Middle frontal gyrus (tissue), 1 donor: ENCODE measurements around the gene ARHGDIG.
"Not testable (repeated sequence)": the region's sequence is repeated elsewhere in the genome, so short reads cannot be mapped to it uniquely, and the experiment has no call there.

Experiments used
- DNase-seq: peaks from one replicate; pipeline ENCODE4 v3.0.0-alpha.2; 2015; ENCODE audit warnings: low spot score; ENCODE audit errors: extremely low spot score

Gene ARHGDIG

GRCh38 chr16:263944-264343, 16.4 kb upstream of the ARHGDIG start:
- DNase-seq, result no peak

- no peak for DNase-seq
Measured at GRCh38 chr16:264440-264951, 15.9 kb upstream of the ARHGDIG start.

GRCh38 chr16:265002-265529, 15.3 kb upstream of the ARHGDIG start:
- DNase-seq, result no peak

- DNase-seq, result no peak
Measured at GRCh38 chr16:265711-266110, 14.7 kb upstream of the ARHGDIG start.

GRCh38 chr16:266258-267164, 13.9 kb upstream of the ARHGDIG start:
- DNase-seq, result no peak

- not testable (repeated sequence) for DNase-seq
Measured at GRCh38 chr16:267562-267961, 12.8 kb upstream of the ARHGDIG start.

- DNase-seq, result no peak
Measured at GRCh38 chr16:268141-269053, 12.0 kb upstream of the ARHGDIG start.

GRCh38 chr16:269061-269796, 11.2 kb upstream of the ARHGDIG start:
- no peak for DNase-seq

- no peak for DNase-seq
Measured at GRCh38 chr16:270381-271255, 9.8 kb upstream of the ARHGDIG start.

GRCh38 chr16:272633-273546, 7.5 kb upstream of the ARHGDIG start:
- DNase-seq, result no peak

- DNase-seq, result no peak
Measured at GRCh38 chr16:273547-274421, 6.6 kb upstream of the ARHGDIG start.

GRCh38 chr16:275041-275641, 5.2 kb upstream of the ARHGDIG start:
- DNase-seq, result no peak

GRCh38 chr16:275786-276232, 4.6 kb upstream of the ARHGDIG start, which contains the start of gene RGS11:
TSS of gene RGS11 (minus strand) at chr16:275944. CDS start at chr16:275911, 33 bp downstream.
- DNase-seq, result no peak

- DNase-seq, result no peak
Measured at GRCh38 chr16:276426-277077, 3.8 kb upstream of the ARHGDIG start.

GRCh38 chr16:278863-279366, 1.5 kb upstream of the ARHGDIG start:
- DNase-seq, result no peak

GRCh38 chr16:279531-279930, 860 bp upstream of the ARHGDIG start:
- no peak for DNase-seq
